H54 (cell line): ENCODE measurements around the gene C1QTNF9B.
"Not testable (repeated sequence)": the region's sequence is repeated elsewhere in the genome, so short reads cannot be mapped to it uniquely, and the experiment has no call there.

Experiments
- DNase-seq: peaks from one replicate; pipeline ENCODE4 v3.0.0; 2011; ENCODE audit warnings: low spot score, mixed read lengths; ENCODE audit not compliant: insufficient read length
- FAIRE-seq: peaks from 3 replicates; lab custom pipeline; 2011; peaks lifted over from hg19 to GRCh38; lab: Jason Lieb, UNC
- POLR2A ChIP-seq: IDR thresholded peaks from 2 replicates; pipeline ENCODE4 v1.6.1; 2011; ENCODE audit warnings: low read depth, mild to moderate bottlenecking, low read length

Gene C1QTNF9B

GRCh38 chr13:23897452-23897919, at the start of gene C1QTNF9B:
Gene C1QTNF9B, minus strand, starts transcription at chr13:23897502.
- not testable (repeated sequence) for FAIRE-seq, DNase-seq

GRCh38 chr13:23946900-23947299, 49.6 kb upstream of the C1QTNF9B start:
- DNase-seq (no peak), FAIRE-seq (no peak)
- no peak for TF ChIP-seq POLR2A

GRCh38 chr13:23946067-23946466, 48.8 kb upstream of the C1QTNF9B start:
- TF ChIP-seq POLR2A = no peak

GRCh38 chr13:23945612-23946011, 48.3 kb upstream of the C1QTNF9B start:
- no peak for TF ChIP-seq POLR2A
- DNase-seq (no peak), FAIRE-seq (no peak)

More at GRCh38 chr13:23946067-23946466, 48.8 kb upstream of the C1QTNF9B start:
- DNase-seq (no peak), FAIRE-seq (no peak)

- TF ChIP-seq POLR2A = no peak
- DNase-seq (no peak), FAIRE-seq (no peak)
These were observed 43.9 kb upstream of the C1QTNF9B start for GRCh38 chr13:23941211-23941610.

- DNase-seq, FAIRE-seq: not testable (repeated sequence)
These were observed 42.4 kb upstream of the C1QTNF9B start for GRCh38 chr13:23939666-23940065.

- FAIRE-seq = no peak
- DNase-seq = no peak
- TF ChIP-seq POLR2A = no peak
These were observed 37.2 kb upstream of the C1QTNF9B start for GRCh38 chr13:23934520-23934919.

- TF ChIP-seq POLR2A = no peak
- peak; percentile 33 for DNase-seq
- FAIRE-seq = peak; percentile 66
These were observed 31.7 kb upstream of the C1QTNF9B start for GRCh38 chr13:23928985-23929384.

GRCh38 chr13:23923031-23923430, 25.7 kb upstream of the C1QTNF9B start:
- FAIRE-seq = no peak
- no peak for TF ChIP-seq POLR2A
- DNase-seq = no peak

- DNase-seq (no peak), FAIRE-seq (no peak)
- no peak for TF ChIP-seq POLR2A
These were observed 25.0 kb upstream of the C1QTNF9B start for GRCh38 chr13:23922005-23922932.

- TF ChIP-seq POLR2A = no peak
- DNase-seq (no peak), FAIRE-seq (no peak)
These were observed 24.2 kb upstream of the C1QTNF9B start for GRCh38 chr13:23921451-23921888.

- no peak for DNase-seq
- FAIRE-seq = no peak
- TF ChIP-seq POLR2A = no peak
These were observed 21.7 kb upstream of the C1QTNF9B start for GRCh38 chr13:23919006-23919405.

- no peak for TF ChIP-seq POLR2A
- FAIRE-seq (no peak), DNase-seq (no peak)
These were observed 20.9 kb upstream of the C1QTNF9B start for GRCh38 chr13:23918208-23918607.

- TF ChIP-seq POLR2A = no peak
- FAIRE-seq (no peak), DNase-seq (no peak)
These were observed 18.0 kb upstream of the C1QTNF9B start for GRCh38 chr13:23915308-23915707.

- no peak for DNase-seq
- no peak for FAIRE-seq
- TF ChIP-seq POLR2A = no peak
These were observed 15.2 kb upstream of the C1QTNF9B start for GRCh38 chr13:23912469-23912868.
